OCI-LY3 (cell line): Measurements from ENCODE around the gene SLC8A1.

Source experiments
- H2AFZ ChIP-seq: fragments of 200-600, 300-600 bp; shearing (Covaris generic); 2 replicates; pipeline ENCODE4 v1.6.0; 2014; ENCODE audit warnings: antibody characterized with exemption, low read depth, low read length
- H3K27ac ChIP-seq: fragments of 200-600, 300-600 bp; sonication (generic); 2 replicates; pipeline ENCODE4 v1.5.1; 2014; ENCODE audit warnings: mild to moderate bottlenecking, low read length, moderate library complexity, mixed read lengths
- H3K27me3 ChIP-seq: fragments of 200-600, 300-600 bp; sonication (generic); 2 replicates; pipeline ENCODE4 v1.6.1; 2014; ENCODE audit warnings: low read depth, low read length, mixed read lengths
- H3K36me3 ChIP-seq: fragments of 200-600, 300-600 bp; sonication (generic); replicated peaks from 2 replicates; pipeline ENCODE3; 2014; ENCODE audit warnings: low read depth, low read length, mixed read lengths
- H3K4me1 ChIP-seq: fragments of 300-600, 200-600 bp; sonication (generic); 2 replicates; pipeline ENCODE4 v1.6.1; 2014; ENCODE audit warnings: low read length, mixed read lengths
- H3K4me2 ChIP-seq: fragments of 200-600, 300-600 bp; sonication (generic); 2 replicates; pipeline ENCODE4 v1.6.1; 2014; ENCODE audit warnings: low read length, mixed read lengths
- H3K4me3 ChIP-seq: fragments of 300-600, 200-600 bp; sonication (generic); 2 replicates; pipeline ENCODE4 v1.5.1; 2014; ENCODE audit warnings: antibody characterized with exemption, mild to moderate bottlenecking, low read length, moderate library complexity
- H3K79me2 ChIP-seq: fragments of 300-600, 200-600 bp; shearing (Covaris generic); 2 replicates; pipeline ENCODE4 v1.6.1; 2014; ENCODE audit warnings: mild to moderate bottlenecking, low read length, mixed read lengths
- H3K9ac ChIP-seq: fragments of 300-600, 200-600 bp; shearing (Covaris generic); 2 replicates; pipeline ENCODE4 v1.6.0; 2014; ENCODE audit warnings: mild to moderate bottlenecking, low read length, moderate library complexity
- H3K9me3 ChIP-seq: fragments of 200-600, 300-600 bp; shearing (Covaris generic); 2 replicates; pipeline ENCODE4 v1.6.1; 2014; ENCODE audit warnings: low read length, mixed read lengths; ENCODE audit not compliant: insufficient read depth
- H4K20me1 ChIP-seq: fragments of 200-600, 300-600 bp; sonication (generic); 2 replicates; pipeline ENCODE4 v1.6.1; 2016; ENCODE audit warnings: low read length, mixed read lengths; ENCODE audit not compliant: insufficient read depth
- EZH2phosphoT487 ChIP-seq: fragments of 200-600 bp; shearing (Covaris generic); IDR thresholded peaks from 2 replicates; pipeline ENCODE4 v1.6.1; 2018; ENCODE audit warnings: antibody characterized with exemption, mixed run types, low read depth
- TF ChIP-seq, protein P1 (sequence below): fragments of 200-600, 300-600 bp; sonication (generic); IDR thresholded peaks from 2 replicates; pipeline ENCODE4 v1.5.1; 2014; ENCODE audit warnings: antibody characterized with exemption, low read length, low read depth

Gene SLC8A1

DNA sequence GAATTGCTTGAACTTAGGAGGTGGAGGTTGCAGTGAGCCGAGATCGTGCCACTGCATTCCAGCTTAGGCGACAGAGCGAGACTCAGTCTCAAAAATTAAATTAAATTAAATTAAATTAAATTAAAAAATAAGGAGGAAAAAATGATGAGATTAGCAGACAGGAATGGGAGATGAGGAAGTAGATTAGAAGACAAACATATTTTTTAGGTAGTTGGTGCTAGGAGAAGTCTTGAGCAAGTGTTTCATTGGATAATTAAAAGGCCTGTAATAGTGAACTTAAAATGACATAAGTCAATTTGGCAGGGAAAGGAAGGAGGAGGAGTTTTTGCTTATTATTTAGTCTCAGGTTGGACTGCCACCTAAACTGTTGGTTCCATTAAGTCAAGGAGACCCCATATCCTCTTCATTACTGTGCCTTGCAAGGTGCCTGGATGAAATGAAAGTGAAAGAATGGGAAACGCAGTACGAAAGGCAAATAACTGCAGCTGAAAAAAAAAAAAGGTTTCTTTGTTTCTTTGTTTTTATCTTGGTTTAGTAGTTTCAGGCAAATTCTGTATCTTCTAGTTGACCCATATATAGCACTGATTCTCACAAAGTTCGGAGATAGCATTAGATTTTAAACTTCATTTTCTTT lies 162.0 kb downstream of the SLC8A1 start:
- no peak overlapping the region for H2AFZ ChIP-seq
- TF ChIP-seq, protein P1, sequence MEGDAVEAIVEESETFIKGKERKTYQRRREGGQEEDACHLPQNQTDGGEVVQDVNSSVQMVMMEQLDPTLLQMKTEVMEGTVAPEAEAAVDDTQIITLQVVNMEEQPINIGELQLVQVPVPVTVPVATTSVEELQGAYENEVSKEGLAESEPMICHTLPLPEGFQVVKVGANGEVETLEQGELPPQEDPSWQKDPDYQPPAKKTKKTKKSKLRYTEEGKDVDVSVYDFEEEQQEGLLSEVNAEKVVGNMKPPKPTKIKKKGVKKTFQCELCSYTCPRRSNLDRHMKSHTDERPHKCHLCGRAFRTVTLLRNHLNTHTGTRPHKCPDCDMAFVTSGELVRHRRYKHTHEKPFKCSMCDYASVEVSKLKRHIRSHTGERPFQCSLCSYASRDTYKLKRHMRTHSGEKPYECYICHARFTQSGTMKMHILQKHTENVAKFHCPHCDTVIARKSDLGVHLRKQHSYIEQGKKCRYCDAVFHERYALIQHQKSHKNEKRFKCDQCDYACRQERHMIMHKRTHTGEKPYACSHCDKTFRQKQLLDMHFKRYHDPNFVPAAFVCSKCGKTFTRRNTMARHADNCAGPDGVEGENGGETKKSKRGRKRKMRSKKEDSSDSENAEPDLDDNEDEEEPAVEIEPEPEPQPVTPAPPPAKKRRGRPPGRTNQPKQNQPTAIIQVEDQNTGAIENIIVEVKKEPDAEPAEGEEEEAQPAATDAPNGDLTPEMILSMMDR, result no peak
- no peak for TF ChIP-seq EZH2phosphoT487
- no peaks in the 10 kb centered on the region for H3K27me3 ChIP-seq
- H3K79me2 ChIP-seq, result no peaks in the 10 kb centered on the region
- H3K27ac ChIP-seq, result no peak overlapping the region
- H3K4me3 ChIP-seq, result no peak overlapping the region
- no peaks in the 10 kb centered on the region for H3K4me1 ChIP-seq
- H4K20me1 ChIP-seq, result no peaks in the 10 kb centered on the region
- H3K4me2 ChIP-seq, result no peak overlapping the region
- no peaks in the 10 kb centered on the region for H3K36me3 ChIP-seq
- no peaks in the 10 kb centered on the region for H3K9me3 ChIP-seq
- no peak overlapping the region for H3K9ac ChIP-seq

DNA sequence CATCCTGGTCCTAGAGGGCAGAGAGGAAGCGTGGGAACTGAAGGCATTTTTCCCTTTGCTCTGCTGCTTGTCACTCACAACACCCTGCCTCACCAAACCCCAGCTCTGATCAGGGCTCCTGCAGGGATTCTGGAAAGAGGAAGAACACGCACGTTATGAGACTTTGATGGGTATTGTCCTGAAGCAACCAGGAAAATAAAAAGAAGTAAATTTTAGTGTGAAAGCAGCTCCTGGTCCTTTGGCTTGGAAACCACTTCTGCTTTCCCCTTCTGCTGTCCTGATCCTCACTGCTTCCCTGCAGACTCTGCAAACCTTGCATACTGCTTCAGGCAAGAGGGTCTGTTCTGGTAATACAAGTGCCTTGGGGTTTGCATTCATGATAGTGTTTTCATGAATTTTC lies 164.1 kb downstream of the SLC8A1 start:
- Histone ChIP-seq H3K4me1 (peaks cover 6% of the 10 kb centered on the region), H3K27me3 (no peaks in the 10 kb centered on the region), H4K20me1 (no peaks in the 10 kb centered on the region), H3K9ac (no peak overlapping the region), H3K4me2 (no peak overlapping the region), H3K4me3 (no peak overlapping the region), H3K36me3 (no peaks in the 10 kb centered on the region), H2AFZ (no peak overlapping the region), H3K27ac (no peak overlapping the region), H3K79me2 (no peaks in the 10 kb centered on the region), H3K9me3 (no peaks in the 10 kb centered on the region)
- TF ChIP-seq, protein P1, result no peak
- no peak for TF ChIP-seq EZH2phosphoT487

DNA sequence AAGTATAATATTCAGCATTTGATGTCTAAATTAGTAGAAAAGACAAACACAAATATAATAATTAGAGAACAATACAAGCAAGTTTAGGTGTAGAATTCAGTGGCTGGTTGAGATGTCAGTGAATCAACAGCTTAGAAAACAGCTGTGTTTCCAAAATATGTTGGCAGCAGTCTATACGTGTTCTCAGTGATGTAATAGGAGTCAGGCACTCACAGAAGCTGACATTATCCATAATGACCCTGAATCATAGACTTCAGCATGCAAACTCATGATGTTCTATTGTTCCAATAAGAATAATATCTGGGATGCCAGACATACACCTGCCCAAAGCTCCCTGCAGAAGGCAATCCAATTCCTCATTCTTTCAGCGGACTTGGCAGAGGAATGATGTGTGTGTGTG lies 164.7 kb downstream of the SLC8A1 start:
- H3K9me3 ChIP-seq, result no peaks in the 10 kb centered on the region
- H3K4me2 ChIP-seq, result no peak overlapping the region
- no peak overlapping the region for H3K9ac ChIP-seq
- no peaks in the 10 kb centered on the region for H4K20me1 ChIP-seq
- no peaks in the 10 kb centered on the region for H3K36me3 ChIP-seq
- no peaks in the 10 kb centered on the region for H3K79me2 ChIP-seq
- no peak overlapping the region for H3K4me3 ChIP-seq
- TF ChIP-seq, protein P1, result no peak
- TF ChIP-seq EZH2phosphoT487, result no peak
- H3K27ac ChIP-seq, result no peak overlapping the region
- no peak overlapping the region for H2AFZ ChIP-seq
- H3K4me1 ChIP-seq, result peaks cover 10% of the 10 kb centered on the region
- no peaks in the 10 kb centered on the region for H3K27me3 ChIP-seq

DNA sequence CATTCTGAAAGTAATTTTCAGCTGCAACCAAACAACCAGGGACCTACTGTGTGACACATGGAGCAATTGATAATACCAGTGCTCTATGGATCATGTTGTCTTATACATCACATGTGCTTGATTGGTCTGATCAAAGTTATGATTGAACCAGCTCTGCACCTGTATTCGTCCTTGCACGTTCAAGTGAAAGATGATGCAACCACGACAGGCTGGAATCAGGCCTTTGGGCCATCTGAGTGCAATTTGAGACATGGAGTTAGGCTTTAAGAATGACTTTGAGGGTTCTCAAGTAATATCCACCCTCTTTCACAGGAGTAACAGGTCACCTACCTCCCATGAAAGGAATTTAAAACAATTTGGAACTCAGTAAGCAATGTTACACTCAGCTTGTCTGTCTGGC lies 165.2 kb downstream of the SLC8A1 start:
- Histone ChIP-seq H3K9ac (no peak overlapping the region), H3K36me3 (no peaks in the 10 kb centered on the region), H3K79me2 (no peaks in the 10 kb centered on the region), H3K4me2 (no peak overlapping the region), H4K20me1 (no peaks in the 10 kb centered on the region), H2AFZ (no peak overlapping the region), H3K4me3 (no peak overlapping the region), H3K4me1 (peaks cover 12% of the 10 kb centered on the region), H3K9me3 (no peaks in the 10 kb centered on the region), H3K27ac (no peak overlapping the region), H3K27me3 (no peaks in the 10 kb centered on the region)
- no peak for TF ChIP-seq EZH2phosphoT487
- TF ChIP-seq, protein P1, result no peak
